Breast epithelium (tissue), 4 donors: Measurements from ENCODE around the gene TAGAP. TPM values are rescaled to one million over a fixed set of nuclear protein-coding genes. Genes with fewer than 3 reads are reported as not detected.

Experiments used
- DNase-seq, 2 donors: peaks; one replicate each; pipeline ENCODE4 v3.0.0-alpha.2; 2019; ENCODE audit warnings: low spot score in 2 of 2
- H3K27ac ChIP-seq, 2 donors: fragments of 200-600 bp; sonication (generic) in 1 of 2; one replicate each; pipeline ENCODE4 v1.5.1; 2016 to 2019; ENCODE audit warnings: mild to moderate bottlenecking in 1 of 2
- H3K27me3 ChIP-seq, 2 donors: fragments of 200-600 bp; sonication (generic) in 1 of 2; one replicate each; pipeline versions ENCODE4 v1.5.1 to v1.6.0; 2017 to 2019; ENCODE audit warnings: control low read depth in 1 of 2, mild to moderate bottlenecking in 1 of 2
- H3K36me3 ChIP-seq: fragments of 200-600 bp; one replicate; pipeline ENCODE4 v1.5.1; 2019
- H3K4me1 ChIP-seq, 2 donors: fragments of 200-600 bp; sonication (generic); one replicate each; pipeline ENCODE4 v1.5.1; 2016 to 2019; ENCODE audit warnings: control low read depth in 1 of 2
- H3K4me3 ChIP-seq, 3 donors: fragments of 200-600 bp; sonication (generic); 1 replicate in 2 of 3; 2 replicates in 1 of 3; pipeline ENCODE4 v1.5.1; 2016 to 2019; ENCODE audit warnings: mild to moderate bottlenecking in 3 of 3, moderate library complexity in 2 of 3
- H3K9me3 ChIP-seq, 2 donors: fragments of 200-600 bp; sonication (generic) in 1 of 2; one replicate each; pipeline ENCODE4 v1.5.1; 2016 to 2019; ENCODE audit warnings: control low read depth in 1 of 2
- POLR2A ChIP-seq: fragments of 450-650 bp; IDR thresholded peaks from one replicate; pipeline ENCODE4 v1.6.1; 2016; ENCODE audit warnings: antibody characterized with exemption, mild to moderate bottlenecking, moderate library complexity
- POLR2AphosphoS5 ChIP-seq, 3 donors: sonication (generic); formaldehyde crosslinking; IDR thresholded peaks; one replicate each; pipeline ENCODE4 v1.6.1; 2017; ENCODE audit warnings: antibody characterized with exemption in 3 of 3
- intact Hi-C: fragments of 100-400 bp; cut with DNase I; formaldehyde crosslinking; loops from one replicate; pipeline ENCODE4 v1.15.1; 2023; ENCODE audit warnings: low total_unique reads
- total RNA-seq, 3 donors: library from RNA; depleted of rRNA; stranded (reverse); fragments of >200 nt; gene quantifications; one replicate each; pipeline ENCODE4 v1.1.0, GENCODE V29; 2016
- TF ChIP-seq, protein P1 (sequence below), 3 donors: fragments of 450-650 bp; IDR thresholded peaks; one replicate each; pipeline ENCODE4 v1.5.1; 2016 to 2017; ENCODE audit warnings: antibody characterized with exemption in 3 of 3, mild to moderate bottlenecking in 3 of 3, moderate library complexity in 3 of 3

Gene TAGAP
- total RNA-seq, 3 donors from 2014 or later, result 2.9 to 4.2 (median 4.1) TPM

DNA sequence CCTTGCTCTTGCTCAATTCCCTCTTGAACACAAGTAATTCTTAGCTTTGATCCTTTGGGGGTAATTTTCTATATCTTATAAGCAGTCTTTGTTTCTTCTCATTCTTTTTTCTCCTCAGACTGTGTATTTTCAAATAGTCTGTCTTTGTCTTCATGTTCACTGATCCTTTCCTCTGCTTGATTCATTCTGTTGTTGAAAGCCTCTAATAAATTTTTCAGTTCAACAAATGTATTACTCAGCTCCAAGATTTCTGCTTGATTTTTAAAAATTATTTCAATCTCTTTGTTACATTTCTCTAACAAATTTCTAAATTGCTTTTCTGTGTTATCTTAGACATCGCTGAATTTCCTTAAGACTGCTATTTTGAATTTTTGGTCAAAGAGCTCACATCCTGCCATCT lies 56.3 kb downstream of the TAGAP start:
- H3K27me3 ChIP-seq, result no peaks in the 10 kb centered on the region
- H3K4me3 ChIP-seq, result no peak overlapping the region
- H3K27ac ChIP-seq, result no peak overlapping the region
- intact Hi-C loops, result loop anchor here (10.0 kb wide), 1 partner anchor 794 kb away; no protein-coding TSS in a partner anchor
- H3K9me3 ChIP-seq, result peaks cover 0 to 5% of the 10 kb centered on the region in 2 donors
- no peak for TF ChIP-seq POLR2AphosphoS5 (IDR thresholded peaks at IDR 0.05)
- TF ChIP-seq, protein P1, sequence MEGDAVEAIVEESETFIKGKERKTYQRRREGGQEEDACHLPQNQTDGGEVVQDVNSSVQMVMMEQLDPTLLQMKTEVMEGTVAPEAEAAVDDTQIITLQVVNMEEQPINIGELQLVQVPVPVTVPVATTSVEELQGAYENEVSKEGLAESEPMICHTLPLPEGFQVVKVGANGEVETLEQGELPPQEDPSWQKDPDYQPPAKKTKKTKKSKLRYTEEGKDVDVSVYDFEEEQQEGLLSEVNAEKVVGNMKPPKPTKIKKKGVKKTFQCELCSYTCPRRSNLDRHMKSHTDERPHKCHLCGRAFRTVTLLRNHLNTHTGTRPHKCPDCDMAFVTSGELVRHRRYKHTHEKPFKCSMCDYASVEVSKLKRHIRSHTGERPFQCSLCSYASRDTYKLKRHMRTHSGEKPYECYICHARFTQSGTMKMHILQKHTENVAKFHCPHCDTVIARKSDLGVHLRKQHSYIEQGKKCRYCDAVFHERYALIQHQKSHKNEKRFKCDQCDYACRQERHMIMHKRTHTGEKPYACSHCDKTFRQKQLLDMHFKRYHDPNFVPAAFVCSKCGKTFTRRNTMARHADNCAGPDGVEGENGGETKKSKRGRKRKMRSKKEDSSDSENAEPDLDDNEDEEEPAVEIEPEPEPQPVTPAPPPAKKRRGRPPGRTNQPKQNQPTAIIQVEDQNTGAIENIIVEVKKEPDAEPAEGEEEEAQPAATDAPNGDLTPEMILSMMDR (IDR thresholded peaks at IDR 0.05), result no peak
- no peak for TF ChIP-seq POLR2A
- no peaks in the 10 kb centered on the region for H3K36me3 ChIP-seq
- H3K4me1 ChIP-seq, result no peaks in the 10 kb centered on the region
- DNase-seq, result no peak

DNA sequence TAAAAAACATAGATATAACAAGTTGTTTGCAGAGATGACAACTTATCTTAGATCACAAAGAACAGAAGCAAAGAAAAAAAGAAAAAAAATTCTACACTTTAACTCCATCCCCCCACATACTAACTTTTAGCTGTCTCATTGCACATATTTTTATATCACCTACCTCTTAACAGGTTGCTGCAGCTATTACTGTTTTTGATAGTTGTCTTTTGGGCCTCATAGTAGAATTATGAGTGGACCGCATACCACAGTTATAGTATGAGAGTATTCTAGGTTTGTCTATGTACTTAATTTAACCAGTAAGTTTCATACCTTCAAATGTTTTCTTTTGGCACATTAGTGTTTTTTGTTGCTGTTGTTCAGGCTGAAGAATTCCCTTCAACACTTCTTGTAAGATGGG lies 57.1 kb downstream of the TAGAP start:
- no peak overlapping the region for H3K4me3 ChIP-seq
- TF ChIP-seq, protein P1 (IDR thresholded peaks at IDR 0.05), result no peak
- no peak for TF ChIP-seq POLR2A
- TF ChIP-seq POLR2AphosphoS5 (IDR thresholded peaks at IDR 0.05), result no peak
- H3K27ac ChIP-seq, result no peak overlapping the region
- H3K9me3 ChIP-seq, result peaks cover 0 to 5% of the 10 kb centered on the region in 2 donors
- no peaks in the 10 kb centered on the region for H3K36me3 ChIP-seq
- intact Hi-C loops, result loop anchor here (10.0 kb wide), 1 partner anchor 793 kb away; no protein-coding TSS in a partner anchor
- H3K4me1 ChIP-seq, result no peaks in the 10 kb centered on the region
- H3K27me3 ChIP-seq, result no peaks in the 10 kb centered on the region
- no peak for DNase-seq

Other genes starting within 250 kb of the TAGAP start
- 100 to 1,000 TPM in 1 of 3 donors, 10 to 100 TPM in 2; 29.1 to 154 (median 59.3) TPM for gene EZR, start 225.6 kb downstream of the TAGAP start, total RNA-seq
- gene RSPH3, start 44.8 kb downstream of the TAGAP start, total RNA-seq, result 10 to 100 TPM in 1 of 3 donors, 1 to 10 TPM in 2; 9.4 to 14.9 (median 9.5) TPM
- 10 to 100 TPM in 1 of 3 donors, under 1 TPM in 2; 0.15 to 10.1 (median 0.33) TPM for gene FNDC1, start 124.4 kb upstream of the TAGAP start, total RNA-seq